Activated T-helper 1 cell treated with anti-CD3 and anti-CD28 coated beads, Interleukin-2, amount 50 U/mL, for 16 hours (primary cell): Measurements from ENCODE around the gene COL21A1.

Experiments used
- DNase-seq, 2 donors: peaks; one replicate each; pipeline ENCODE4 v3.0.0-alpha.2; 2020; ENCODE audit warnings: low read depth in 1 of 2, low spot score in 1 of 2

Gene COL21A1

GRCh38 chr6:56245903-56246351 is 1.5 kb downstream of the COL21A1 start:
- no peak for DNase-seq

- DNase-seq = no peak
These were observed 2.7 kb downstream of the COL21A1 start for GRCh38 chr6:56244528-56245253.

GRCh38 chr6:56244089-56244488 is 3.3 kb downstream of the COL21A1 start:
- no peak for DNase-seq

- no peak for DNase-seq
These were observed 3.8 kb downstream of the COL21A1 start for GRCh38 chr6:56243518-56244070.

GRCh38 chr6:56242346-56242745 is 5.0 kb downstream of the COL21A1 start:
- DNase-seq = no peak

GRCh38 chr6:56241124-56241802 is 6.1 kb downstream of the COL21A1 start:
- DNase-seq = no peak

GRCh38 chr6:56238352-56238751 is 9.0 kb downstream of the COL21A1 start:
- DNase-seq = no peak

GRCh38 chr6:56235245-56235644 is 12.1 kb downstream of the COL21A1 start:
- DNase-seq = no peak

- no peak for DNase-seq
These were observed 14.9 kb downstream of the COL21A1 start for GRCh38 chr6:56232436-56232835.

- DNase-seq = no peak
These were observed 15.6 kb downstream of the COL21A1 start for GRCh38 chr6:56231827-56232226.

- no peak for DNase-seq
These were observed 16.3 kb downstream of the COL21A1 start for GRCh38 chr6:56230976-56231566.

GRCh38 chr6:56227071-56227879 is 20.1 kb downstream of the COL21A1 start:
- DNase-seq = no peak

GRCh38 chr6:56223995-56224394 is 23.4 kb downstream of the COL21A1 start:
- DNase-seq = no peak

- no peak for DNase-seq
These were observed 24.9 kb downstream of the COL21A1 start for GRCh38 chr6:56222499-56222898.

- DNase-seq = no peak
These were observed 27.3 kb downstream of the COL21A1 start for GRCh38 chr6:56220078-56220477.

GRCh38 chr6:56214703-56215101 is 32.7 kb downstream of the COL21A1 start:
- DNase-seq = no peak

- DNase-seq = no peak
These were observed 33.2 kb downstream of the COL21A1 start for GRCh38 chr6:56214041-56214702.

- DNase-seq = no peak
These were observed 35.7 kb downstream of the COL21A1 start for GRCh38 chr6:56211724-56212123.

- DNase-seq = no peak
These were observed 43.2 kb downstream of the COL21A1 start for GRCh38 chr6:56204134-56204533.

- no peak for DNase-seq
These were observed 47.4 kb downstream of the COL21A1 start for GRCh38 chr6:56199956-56200355.

GRCh38 chr6:56193846-56194245 is 53.5 kb downstream of the COL21A1 start:
- no peak for DNase-seq
